Activated CD4-positive, CD25-positive, alpha-beta regulatory T cell treated with anti-CD3 and anti-CD28 coated beads, Interleukin-2, amount 50 U/mL, for 16 hours (primary cell): ENCODE results near the gene MGAM2.

ENCODE experiments used
- DNase-seq: peaks from one replicate; pipeline ENCODE4 v3.0.0-alpha.2; 2020; ENCODE audit warnings: low read depth, low spot score

MGAM2 gene

GRCh38 chr7:142120524-142120923, 9.0 kb downstream of the MGAM2 start:
- no peak for DNase-seq

GRCh38 chr7:142123184-142123583, 11.7 kb downstream of the MGAM2 start:
- no peak for DNase-seq

GRCh38 chr7:142125256-142125955, 13.9 kb downstream of the MGAM2 start:
- DNase-seq: no peak

- DNase-seq: no peak
Measured at GRCh38 chr7:142130267-142130666, 18.7 kb downstream of the MGAM2 start.

- no peak for DNase-seq
Measured at GRCh38 chr7:142131439-142132185, 20.1 kb downstream of the MGAM2 start.

GRCh38 chr7:142133731-142134148, 22.2 kb downstream of the MGAM2 start:
- no peak for DNase-seq

GRCh38 chr7:142134909-142135308, 23.4 kb downstream of the MGAM2 start:
- no peak for DNase-seq

GRCh38 chr7:142138996-142139395, 27.5 kb downstream of the MGAM2 start:
- DNase-seq: no peak

- DNase-seq: no peak
Measured at GRCh38 chr7:142139597-142140400, 28.3 kb downstream of the MGAM2 start.

GRCh38 chr7:142140401-142140959, 29.0 kb downstream of the MGAM2 start:
- no peak for DNase-seq

- DNase-seq: no peak
Measured at GRCh38 chr7:142142702-142143101, 31.2 kb downstream of the MGAM2 start.

- DNase-seq: no peak
Measured at GRCh38 chr7:142146124-142146523, 34.6 kb downstream of the MGAM2 start.

GRCh38 chr7:142150356-142150755, 38.8 kb downstream of the MGAM2 start:
- DNase-seq: no peak

GRCh38 chr7:142150869-142151268, 39.4 kb downstream of the MGAM2 start:
- no peak for DNase-seq

- no peak for DNase-seq
Measured at GRCh38 chr7:142152076-142152475, 40.6 kb downstream of the MGAM2 start.

GRCh38 chr7:142153400-142153799, 41.9 kb downstream of the MGAM2 start:
- no peak for DNase-seq

- no peak for DNase-seq
Measured at GRCh38 chr7:142158736-142159496, 47.4 kb downstream of the MGAM2 start.

- DNase-seq: no peak
Measured at GRCh38 chr7:142161921-142162320, 50.4 kb downstream of the MGAM2 start.

- DNase-seq: no peak
Measured at GRCh38 chr7:142168746-142169145, 57.2 kb downstream of the MGAM2 start.

GRCh38 chr7:142172932-142173331, 61.4 kb downstream of the MGAM2 start:
- DNase-seq: no peak

- no peak for DNase-seq
Measured at GRCh38 chr7:142174441-142174840, 62.9 kb downstream of the MGAM2 start.
